H1 (cell line): Measurements from ENCODE around the gene UBASH3B. TPM values are rescaled to one million over a fixed set of nuclear protein-coding genes. Genes with fewer than 3 reads are reported as not detected.

Source experiments
- CTCF ChIA-PET: fragments of 300-600 bp; sonication (Branson Sonifier 250); formaldehyde crosslinking; loops from one replicate; lab custom pipeline; 2021; ENCODE audit not compliant: partially characterized antibody; lab: Charles Lee
- POLR2A ChIA-PET: fragments of 300-600 bp; sonication (Branson Sonifier 250); formaldehyde crosslinking; loops from one replicate; lab custom pipeline; 2021; ENCODE audit warnings: inconsistent platforms; ENCODE audit not compliant: partially characterized antibody; lab: Charles Lee
- DNase-seq, 2 experiments: peaks; one replicate each; pipeline versions ENCODE4 v3.0.0 to v3.0.0-alpha.2; 2010 to 2022; ENCODE audit warnings: low spot score in 2 of 2, low read depth in 1 of 2, mixed read lengths in 1 of 2
- FAIRE-seq: peaks from 2 replicates; lab custom pipeline; 2011; peaks lifted over from hg19 to GRCh38; lab: Jason Lieb, UNC
- H2AFZ ChIP-seq: 2 replicates; pipeline ENCODE4 v1.8.1; 2012; ENCODE audit warnings: low read length, inconsistent platforms
- H2AK5ac ChIP-seq: 2 replicates; pipeline ENCODE4 v1.6.1; 2013; ENCODE audit warnings: low read depth, low read length
- H2BK120ac ChIP-seq: replicated peaks from 2 replicates; pipeline ENCODE3; 2013; ENCODE audit warnings: low read depth, low read length, inconsistent platforms
- H2BK12ac ChIP-seq: 2 replicates; pipeline ENCODE4 v1.6.1; 2013; ENCODE audit warnings: low read depth, low read length
- H2BK15ac ChIP-seq: 2 replicates; pipeline ENCODE4 v1.6.1; 2013; ENCODE audit warnings: low read length
- H2BK20ac ChIP-seq: 2 replicates; pipeline ENCODE4 v1.6.1; 2013; ENCODE audit warnings: low read length
- H2BK5ac ChIP-seq: 2 replicates; pipeline ENCODE4 v1.6.1; 2013; ENCODE audit warnings: low read depth, low read length
- H3K14ac ChIP-seq: 2 replicates; pipeline ENCODE4 v1.6.1; 2013; ENCODE audit warnings: inconsistent platforms; ENCODE audit not compliant: insufficient read length
- H3K18ac ChIP-seq: 2 replicates; pipeline ENCODE4 v1.6.1; 2013; ENCODE audit warnings: low read length; ENCODE audit errors: extremely low read depth
- H3K23ac ChIP-seq: 2 replicates; pipeline ENCODE4 v1.6.1; 2013; ENCODE audit warnings: inconsistent platforms; ENCODE audit not compliant: insufficient read length
- H3K23me2 ChIP-seq: 2 replicates; pipeline ENCODE4 v1.6.1; 2013; ENCODE audit warnings: low read depth, low read length
- H3K27ac ChIP-seq: 2 replicates; pipeline ENCODE4 v1.6.1; 2011; ENCODE audit warnings: low read depth, low read length, inconsistent platforms
- H3K27me3 ChIP-seq, 4 experiments: replicated peaks in 1 of 4; 1 replicate in 1 of 4; 2 replicates in 3 of 4; pipeline versions ENCODE4 v1.6.1 to v1.8.1; 2011 to 2013; ENCODE audit warnings: low read length in 3 of 4, mild to moderate bottlenecking in 3 of 4, inconsistent platforms in 2 of 4, mixed read lengths in 2 of 4, moderate library complexity in 1 of 4; ENCODE audit not compliant: control insufficient read depth in 3 of 4, insufficient read depth in 3 of 4; ENCODE audit errors: extremely low read depth in 1 of 4
- H3K36me3 ChIP-seq, 4 experiments: 2 replicates each; pipeline versions ENCODE4 v1.6.1 to v1.8.1; 2011 to 2013; ENCODE audit warnings: mild to moderate bottlenecking in 4 of 4, low read length in 3 of 4, moderate library complexity in 2 of 4, control low read depth in 1 of 4, inconsistent platforms in 1 of 4; ENCODE audit not compliant: insufficient read depth in 4 of 4, control insufficient read depth in 2 of 4
- H3K4ac ChIP-seq: replicated peaks from 2 replicates; pipeline ENCODE3; 2013; ENCODE audit warnings: low read length, low read depth, mixed read lengths, inconsistent platforms; ENCODE audit not compliant: insufficient read length
- H3K4me1 ChIP-seq, 4 experiments: replicated peaks in 1 of 4; 1 replicate in 1 of 4; 2 replicates in 3 of 4; pipeline versions ENCODE4 v1.6.1 to v1.8.1; 2011 to 2013; ENCODE audit warnings: low read length in 3 of 4, inconsistent platforms in 2 of 4, mixed read lengths in 1 of 4; ENCODE audit not compliant: insufficient read depth in 4 of 4, control insufficient read depth in 3 of 4
- H3K4me2 ChIP-seq, 2 experiments: 2 replicates each; pipeline versions ENCODE4 v1.6.1 to v1.8.1; 2011 to 2013; ENCODE audit warnings: low read depth in 2 of 2, low read length in 2 of 2, control low read depth in 1 of 2, inconsistent platforms in 1 of 2, mild to moderate bottlenecking in 1 of 2; ENCODE audit not compliant: insufficient read depth in 1 of 2
- H3K4me3 ChIP-seq, 4 experiments: fragments of 200-600, 300-600 bp in 1 of 4; sonication (generic), shearing (Covaris generic), sonication (Bioruptor Twin) in 1 of 4; 2 replicates each; pipeline versions ENCODE4 v1.5.1 to v1.8.1; 2011 to 2016; ENCODE audit warnings: low read length in 4 of 4, low read depth in 3 of 4, control low read depth in 2 of 4, inconsistent platforms in 2 of 4, mild to moderate bottlenecking in 2 of 4, mixed read lengths in 1 of 4, moderate library complexity in 1 of 4; ENCODE audit not compliant: insufficient read depth in 2 of 4; ENCODE audit errors: extremely low read depth in 1 of 4
- H3K56ac ChIP-seq: replicated peaks from 2 replicates; pipeline ENCODE3; 2013; ENCODE audit warnings: low read depth, mild to moderate bottlenecking, mixed read lengths, low read length, inconsistent platforms; ENCODE audit not compliant: insufficient read length
- H3K79me1 ChIP-seq: 2 replicates; pipeline ENCODE4 v1.6.1; 2013; ENCODE audit warnings: low read depth, low read length, control low read depth
- H3K79me2 ChIP-seq, 2 experiments: 2 replicates each; pipeline versions ENCODE4 v1.6.1 to v1.8.1; 2012 to 2013; ENCODE audit warnings: low read length in 2 of 2, mild to moderate bottlenecking in 2 of 2, inconsistent platforms in 1 of 2; ENCODE audit not compliant: insufficient read depth in 2 of 2, control insufficient read depth in 1 of 2
- H3K9ac ChIP-seq, 4 experiments: replicated peaks in 1 of 4; 1 replicate in 1 of 4; 2 replicates in 3 of 4; pipeline versions ENCODE4 v1.6.1 to v1.8.1; 2011 to 2013; ENCODE audit warnings: low read depth in 3 of 4, low read length in 3 of 4, control low read depth in 2 of 4, mild to moderate bottlenecking in 2 of 4, moderate library complexity in 2 of 4, inconsistent platforms in 1 of 4; ENCODE audit errors: extremely low read depth in 1 of 4
- H3K9me3 ChIP-seq, 2 experiments: 2 replicates each; pipeline versions ENCODE4 v1.6.1 to v1.8.1; 2012 to 2013; ENCODE audit warnings: mild to moderate bottlenecking in 2 of 2, moderate library complexity in 2 of 2, control low read depth in 1 of 2, inconsistent platforms in 1 of 2, low read depth in 1 of 2, low read length in 1 of 2, mixed read lengths in 1 of 2; ENCODE audit not compliant: insufficient read depth in 2 of 2
- H4K20me1 ChIP-seq, 2 experiments: replicated peaks in 1 of 2; 2 replicates each; pipeline versions ENCODE3 to v1.8.1; 2011 to 2013; ENCODE audit warnings: inconsistent platforms in 2 of 2, low read length in 2 of 2, mild to moderate bottlenecking in 1 of 2; ENCODE audit not compliant: insufficient read depth in 2 of 2, control insufficient read depth in 1 of 2
- H4K5ac ChIP-seq: 2 replicates; pipeline ENCODE4 v1.6.1; 2013; ENCODE audit warnings: low read length, low read depth, mixed read lengths, inconsistent platforms; ENCODE audit not compliant: insufficient read length
- H4K8ac ChIP-seq: 2 replicates; pipeline ENCODE4 v1.8.0; 2013; ENCODE audit warnings: mild to moderate bottlenecking, moderate library complexity, low read length, inconsistent platforms; ENCODE audit not compliant: insufficient read depth; ENCODE audit errors: extremely low read depth
- H4K91ac ChIP-seq: replicated peaks from 2 replicates; pipeline ENCODE3; 2013; ENCODE audit warnings: low read length, mixed read lengths, inconsistent platforms; ENCODE audit not compliant: insufficient read length
- CHD1 ChIP-seq: IDR thresholded peaks from 2 replicates; pipeline ENCODE4 v1.6.1; 2012; ENCODE audit warnings: low read depth, low read length, improper control_type of control experiment
- GTF2F1 ChIP-seq: IDR thresholded peaks from 2 replicates; pipeline ENCODE4 v1.6.1; 2012; ENCODE audit warnings: low read depth, low read length, improper control_type of control experiment, borderline replicate concordance
- HDAC2 ChIP-seq, 2 experiments: fragments of 300-600 bp in 1 of 2; sonication (generic) in 1 of 2; IDR thresholded peaks; 2 replicates each; pipeline ENCODE4 v1.6.1; 2011 to 2012; ENCODE audit warnings: low read depth in 2 of 2, low read length in 2 of 2, mild to moderate bottlenecking in 2 of 2, moderate library complexity in 2 of 2, borderline replicate concordance in 1 of 2, inconsistent platforms in 1 of 2
- SP2 ChIP-seq: IDR thresholded peaks from 2 replicates; pipeline ENCODE4 v1.6.1; 2012; ENCODE audit warnings: mild to moderate bottlenecking, low read length, inconsistent platforms
- TAF7 ChIP-seq: optimal IDR thresholded peaks from 2 replicates; pipeline ENCODE3; 2011; ENCODE audit warnings: low read depth, mild to moderate bottlenecking, inconsistent platforms, low read length, moderate library complexity, borderline replicate concordance
- WGBS, 2 experiments: shearing (Covaris generic) in 1 of 2; methylation state at CpG; one replicate each; pipeline versions ENCODE4 v1.1.6 to v1.1.7; 2013 to 2015; ENCODE audit warnings: low lambda C conversion rate in 2 of 2, mixed read lengths in 2 of 2, inconsistent platforms in 1 of 2, low coverage in 1 of 2, missing lambda C conversion rate in 1 of 2; ENCODE audit not compliant: insufficient replicate concordance in 2 of 2, insufficient coverage in 1 of 2, insufficient read length in 1 of 2; ENCODE audit errors: extremely low coverage in 1 of 2, missing lambda C conversion rate in 1 of 2; 5-methylcytosine and 5-hydroxymethylcytosine counted together
- polyA plus RNA-seq, 7 experiments: library from polyadenylated mRNA; depleted of rRNA in 3 of 7; stranded (reverse) in 5 of 7; unstranded in 2 of 7; fragments of >200 nt in 5 of 7; fragments of 200-250 nt in 2 of 7; gene quantifications; 1 replicate in 5 of 7; 2 replicates in 1 of 7; 4 replicates in 1 of 7; pipeline versions ENCODE4 v1.2.1 to v1.2.3, GENCODE V29; 2011 to 2013; ENCODE audit warnings: missing spikeins in 2 of 7, mixed read lengths in 2 of 7
- total RNA-seq: library from RNA; stranded (reverse); fragmentation: NEBNext Ultra II Directional; extraction: Animal tissue kit (Norgen Biotek cat#: 25700); gene quantifications from 2 replicates; pipeline ENCODE4 v1.2.1, GENCODE V29; 2021

UBASH3B gene
- total and polyA plus RNA-seq, 2 of the 8 experiments (the other 6 are each of a cell fraction or from before 2014, with no cell fraction given): 7.5 to 9.5 TPM

DNA sequence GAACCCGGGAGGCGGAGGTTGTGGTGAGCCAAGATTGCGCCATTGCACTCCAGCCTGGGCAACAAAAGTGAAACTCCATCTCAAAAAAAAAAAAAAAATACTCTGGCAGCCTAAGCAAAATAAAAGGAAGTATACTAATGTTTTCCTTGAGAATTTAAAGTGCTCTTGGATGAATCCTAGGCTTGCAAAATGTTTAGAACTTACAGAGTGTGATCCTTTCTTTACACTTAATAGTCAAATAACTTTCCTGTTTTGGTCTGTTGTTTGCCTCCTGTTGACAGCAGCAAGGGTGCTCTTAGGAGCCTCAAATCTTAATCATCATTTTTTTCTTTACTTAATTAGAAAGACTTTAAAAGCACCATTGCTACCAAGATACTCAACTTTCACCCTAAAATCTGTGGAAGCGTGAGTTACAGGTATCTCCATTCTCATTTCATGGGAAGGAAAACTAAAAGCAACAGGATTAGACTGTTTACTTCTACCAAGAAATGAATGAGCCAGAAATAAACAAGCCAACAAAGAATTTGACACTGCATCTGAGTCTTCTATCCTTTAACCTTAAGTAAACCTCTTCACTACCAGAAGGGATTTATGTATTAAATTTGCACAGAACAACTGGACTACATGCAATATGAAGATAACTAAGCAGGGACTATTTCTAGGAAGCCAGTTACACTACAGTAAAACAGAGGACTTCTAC, 144.0 kb downstream of the UBASH3B start:
- Histone ChIP-seq H3K4me3 (no peak overlapping the region), H4K5ac (no peak overlapping the region), H3K4me2 (no peak overlapping the region), H3K9me3 (no peaks in the 10 kb centered on the region), H3K23ac (no peak overlapping the region), H3K4ac (no peak overlapping the region), H2AK5ac (no peak overlapping the region), H4K8ac (no peak overlapping the region), H3K27me3 (no peaks in the 10 kb centered on the region), H2BK12ac (no peak overlapping the region), H2BK15ac (no peak overlapping the region), H4K91ac (no peak overlapping the region), H3K56ac (no peak overlapping the region), H3K14ac (no peak overlapping the region), H2BK20ac (no peak overlapping the region), H3K23me2 (no peaks in the 10 kb centered on the region), H3K18ac (no peak overlapping the region), H3K9ac (no peak overlapping the region), H3K27ac (no peak overlapping the region), H3K79me1 (no peaks in the 10 kb centered on the region), H2BK5ac (no peak overlapping the region), H3K36me3 (peaks cover 0 to 4% (median 0%) of the 10 kb centered on the region in 4 experiments; a peak in 1 of 8 replicates), H2BK120ac (no peak overlapping the region), H3K4me1 (peaks cover 0 to 3% (median 0%) of the 10 kb centered on the region in 4 experiments; a peak in 4 of 7 replicates), H2AFZ (no peak overlapping the region), H4K20me1 (no peaks in the 10 kb centered on the region), H3K79me2 (no peaks in the 10 kb centered on the region)
- FAIRE-seq: no peak
- TF ChIP-seq TAF7 (no peak), GTF2F1 (no peak), SP2 (no peak), HDAC2 (IDR thresholded peaks at IDR 0.05; ENCODE audit: borderline replicate concordance in 1 of 2, low read depth in 2 of 2, low read length in 2 of 2) (no peak), CHD1 (no peak)
- POLR2A ChIA-PET: no interaction called here
- CTCF ChIA-PET: interaction anchor here (1.8 to 24.9 kb wide), 7 partner anchors 10 to 167 kb away, joined by 5 to 356 read pairs (median 38); no protein-coding TSS in a partner anchor
- 94% methylated on average over 4 of the region's 4 CpGs; no CpG with 5 or more reads in 1 of the 2 experiments for WGBS, 2 experiments
- no peak for DNase-seq
